Fibroblast of lung (primary cell): ENCODE results near the gene ELMOD3. TPM values are rescaled to one million over a fixed set of nuclear protein-coding genes. Genes with fewer than 3 reads are reported as not detected.

Experiments
- DNase-seq, 2 donors: peaks; one replicate each; pipeline versions ENCODE4 v3.0.0 to v3.0.0-alpha.2; 2010; ENCODE audit warnings: low read depth in 2 of 2
- H2AFZ ChIP-seq: 2 replicates; pipeline ENCODE4 v1.5.1; 2012; ENCODE audit warnings: low read length, control low read depth, inconsistent platforms
- H3K27ac ChIP-seq: 2 replicates; pipeline ENCODE4 v1.5.1; 2011; ENCODE audit warnings: low read length, control low read depth; ENCODE audit not compliant: insufficient read depth
- H3K27me3 ChIP-seq: 2 replicates; pipeline ENCODE4 v1.5.1; 2011; ENCODE audit warnings: mild to moderate bottlenecking, low read length; ENCODE audit not compliant: control insufficient read depth, insufficient read depth
- H3K36me3 ChIP-seq: 2 replicates; pipeline ENCODE4 v1.5.1; 2011; ENCODE audit warnings: low read length; ENCODE audit not compliant: control insufficient read depth, insufficient read depth
- H3K4me1 ChIP-seq: 2 replicates; pipeline ENCODE4 v1.5.1; 2011; ENCODE audit warnings: low read length; ENCODE audit not compliant: control insufficient read depth, insufficient read depth; ENCODE audit errors: extremely low read depth
- H3K4me2 ChIP-seq: 2 replicates; pipeline ENCODE4 v1.5.1; 2011; ENCODE audit warnings: low read length, control low read depth; ENCODE audit not compliant: insufficient read depth; ENCODE audit errors: extremely low read depth
- H3K4me3 ChIP-seq, 4 experiments: fragments of 200-600 bp in 1 of 4; sonication (generic) in 1 of 4; replicated peaks in 1 of 4; 2 replicates each; pipeline ENCODE4 v1.5.1; 2011 to 2016; ENCODE audit warnings: low read length in 4 of 4, low read depth in 3 of 4, mild to moderate bottlenecking in 3 of 4, control low read depth in 2 of 4, inconsistent platforms in 1 of 4, mixed read lengths in 1 of 4; ENCODE audit not compliant: insufficient read depth in 1 of 4; ENCODE audit errors: control extremely low read depth in 1 of 4
- H3K79me2 ChIP-seq: 2 replicates; pipeline ENCODE4 v1.5.1; 2012; ENCODE audit warnings: mild to moderate bottlenecking, low read length, inconsistent platforms; ENCODE audit not compliant: control insufficient read depth, insufficient read depth
- H3K9ac ChIP-seq: 2 replicates; pipeline ENCODE4 v1.5.1; 2011; ENCODE audit warnings: mild to moderate bottlenecking, low read length, control low read depth; ENCODE audit not compliant: insufficient read depth
- H3K9me3 ChIP-seq: 2 replicates; pipeline ENCODE4 v1.5.1; 2012; ENCODE audit warnings: low read depth, low read length; ENCODE audit not compliant: control insufficient read depth, insufficient read depth
- H4K20me1 ChIP-seq: 2 replicates; pipeline ENCODE4 v1.5.1; 2011; ENCODE audit warnings: low read length; ENCODE audit not compliant: control insufficient read depth, insufficient read depth; ENCODE audit errors: extremely low read depth
- EZH2 ChIP-seq: IDR thresholded peaks from 2 replicates; pipeline ENCODE4 v1.5.1; 2012; ENCODE audit warnings: low read length, control low read depth, mild to moderate bottlenecking; ENCODE audit errors: missing control alignments
- polyA plus RNA-seq, 2 donors: library from polyadenylated mRNA; depleted of rRNA in 1 of 2; stranded (reverse) in 1 of 2; unstranded in 1 of 2; fragments of >200 nt; gene quantifications; 2 replicates each; pipeline ENCODE4 v1.2.1, GENCODE V29; 2011 to 2012; ENCODE audit warnings: missing spikeins in 1 of 2
- total RNA-seq: library from RNA; depleted of rRNA; stranded (reverse); fragments of >200 nt; gene quantifications from 2 replicates; pipeline ENCODE4 v1.2.1, GENCODE V29; 2014
- TF ChIP-seq, protein P1 (sequence below), 2 donors: IDR thresholded peaks in 1 of 2; conservative IDR thresholded peaks in 1 of 2; 1 replicate in 1 of 2; 2 replicates in 1 of 2; pipeline ENCODE4 v1.5.1; 2011 to 2012; ENCODE audit warnings: low read length in 2 of 2, control low read depth in 1 of 2, inconsistent platforms in 1 of 2, low read depth in 1 of 2, mild to moderate bottlenecking in 1 of 2

The ELMOD3 gene
- total and polyA plus RNA-seq, 2 donors (not counting 1 experiment from before 2014, with no cell fraction given) = 13.0 to 27.9 TPM

DNA sequence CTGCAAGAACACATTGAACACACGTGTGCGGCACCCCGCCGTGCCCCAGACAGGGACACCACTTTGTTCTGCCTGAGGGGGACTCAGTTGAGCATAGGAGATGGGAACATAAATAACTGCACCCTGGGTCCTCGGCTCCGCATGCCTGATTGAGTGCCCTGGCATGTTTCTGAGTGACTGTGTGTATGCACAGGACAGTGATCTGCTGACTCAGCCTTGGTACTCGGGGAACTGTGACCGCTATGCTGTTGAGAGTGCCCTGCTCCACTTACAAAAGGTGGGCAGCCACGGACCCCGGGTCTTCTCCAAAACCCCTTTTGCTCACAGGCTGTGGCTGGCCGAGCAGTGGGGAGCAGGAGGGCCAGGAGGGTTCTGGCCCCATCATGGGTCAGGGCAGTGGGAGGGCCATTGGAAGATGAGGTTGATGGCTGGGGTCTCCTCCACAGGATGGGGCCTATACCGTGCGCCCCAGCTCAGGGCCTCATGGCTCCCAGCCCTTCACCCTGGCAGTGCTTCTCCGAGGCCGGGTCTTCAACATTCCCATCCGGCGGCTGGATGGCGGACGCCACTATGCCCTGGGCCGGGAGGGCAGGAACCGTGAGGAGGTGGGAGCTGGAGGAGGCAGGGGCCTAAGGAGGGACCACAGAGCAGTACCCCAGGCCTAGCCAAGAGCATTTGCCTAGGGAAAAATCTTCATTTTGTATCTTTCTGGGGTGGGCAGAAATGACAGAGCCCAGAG is 80.8 kb downstream of the ELMOD3 start:
- H2AFZ ChIP-seq = no peak overlapping the region
- H3K4me1 ChIP-seq = peaks cover 30% of the 10 kb centered on the region
- H4K20me1 ChIP-seq = no peaks in the 10 kb centered on the region
- no peak overlapping the region for H3K27ac ChIP-seq
- no peaks in the 10 kb centered on the region for H3K27me3 ChIP-seq
- TF ChIP-seq, protein P1, sequence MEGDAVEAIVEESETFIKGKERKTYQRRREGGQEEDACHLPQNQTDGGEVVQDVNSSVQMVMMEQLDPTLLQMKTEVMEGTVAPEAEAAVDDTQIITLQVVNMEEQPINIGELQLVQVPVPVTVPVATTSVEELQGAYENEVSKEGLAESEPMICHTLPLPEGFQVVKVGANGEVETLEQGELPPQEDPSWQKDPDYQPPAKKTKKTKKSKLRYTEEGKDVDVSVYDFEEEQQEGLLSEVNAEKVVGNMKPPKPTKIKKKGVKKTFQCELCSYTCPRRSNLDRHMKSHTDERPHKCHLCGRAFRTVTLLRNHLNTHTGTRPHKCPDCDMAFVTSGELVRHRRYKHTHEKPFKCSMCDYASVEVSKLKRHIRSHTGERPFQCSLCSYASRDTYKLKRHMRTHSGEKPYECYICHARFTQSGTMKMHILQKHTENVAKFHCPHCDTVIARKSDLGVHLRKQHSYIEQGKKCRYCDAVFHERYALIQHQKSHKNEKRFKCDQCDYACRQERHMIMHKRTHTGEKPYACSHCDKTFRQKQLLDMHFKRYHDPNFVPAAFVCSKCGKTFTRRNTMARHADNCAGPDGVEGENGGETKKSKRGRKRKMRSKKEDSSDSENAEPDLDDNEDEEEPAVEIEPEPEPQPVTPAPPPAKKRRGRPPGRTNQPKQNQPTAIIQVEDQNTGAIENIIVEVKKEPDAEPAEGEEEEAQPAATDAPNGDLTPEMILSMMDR (conservative IDR thresholded peaks at IDR 0.05 in 1 of 2, IDR thresholded peaks at IDR 0.05 in 1 of 2; ENCODE audit: low read depth in 1 of 2, low read length in 2 of 2) = no peak
- TF ChIP-seq EZH2 = no peak
- no peak overlapping the region for H3K9ac ChIP-seq
- no peaks in the 10 kb centered on the region for H3K9me3 ChIP-seq
- no peak for DNase-seq
- H3K4me3 ChIP-seq = no peak overlapping the region
- no peaks in the 10 kb centered on the region for H3K79me2 ChIP-seq
- no peak overlapping the region for H3K4me2 ChIP-seq
- no peaks in the 10 kb centered on the region for H3K36me3 ChIP-seq

DNA sequence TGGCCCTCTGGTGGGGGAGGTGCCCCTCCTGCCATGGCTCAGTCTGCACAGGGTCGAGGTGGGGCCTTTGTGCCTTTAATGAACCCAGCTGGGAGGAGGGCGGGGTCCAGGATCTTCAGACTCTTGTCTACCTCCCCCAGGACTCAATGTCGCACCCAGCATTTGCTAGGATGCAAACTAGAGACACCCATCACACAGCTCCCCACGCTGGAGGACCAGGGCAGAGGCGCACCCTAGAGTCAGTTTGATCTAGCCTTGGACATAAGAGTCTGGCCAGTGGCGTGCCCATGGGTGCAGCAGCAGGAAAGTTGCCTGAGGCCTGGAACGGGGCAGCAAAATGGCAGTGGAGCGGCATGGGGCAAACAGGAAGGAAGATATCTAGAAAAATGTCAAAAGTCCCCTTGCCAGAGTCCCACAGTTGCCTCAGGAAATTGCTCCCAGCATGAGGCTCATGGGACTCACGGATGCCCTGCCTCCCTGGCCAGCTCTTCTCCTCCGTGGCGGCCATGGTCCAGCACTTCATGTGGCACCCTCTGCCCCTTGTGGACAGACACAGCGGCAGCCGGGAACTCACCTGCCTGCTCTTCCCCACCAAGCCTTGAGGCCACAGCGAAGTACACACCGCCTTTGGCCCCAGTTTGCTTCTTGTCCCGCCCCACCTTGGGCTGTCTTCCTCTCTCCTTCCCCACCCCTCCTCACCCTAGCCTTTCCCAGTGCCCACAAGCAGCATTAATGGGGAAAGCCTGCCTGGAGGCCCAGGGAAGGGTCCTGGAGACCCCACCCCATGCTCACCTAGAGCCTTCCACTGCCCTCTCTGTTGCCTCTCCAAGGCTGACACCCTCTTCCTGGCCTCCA is 81.6 kb downstream of the ELMOD3 start:
- H3K9ac ChIP-seq = no peak overlapping the region
- peaks cover 30% of the 10 kb centered on the region for H3K4me1 ChIP-seq
- no peak overlapping the region for H3K27ac ChIP-seq

More for the DNA sequence above, 81.6 kb downstream of the ELMOD3 start:
- Histone ChIP-seq H3K4me3 (no peak overlapping the region), H3K27me3 (no peaks in the 10 kb centered on the region), H2AFZ (no peak overlapping the region), H3K9me3 (no peaks in the 10 kb centered on the region), H3K79me2 (no peaks in the 10 kb centered on the region), H3K36me3 (no peaks in the 10 kb centered on the region), H3K4me2 (no peak overlapping the region), H4K20me1 (no peaks in the 10 kb centered on the region)
- no peak for TF ChIP-seq EZH2
- TF ChIP-seq, protein P1 (conservative IDR thresholded peaks at IDR 0.05 in 1 of 2, IDR thresholded peaks at IDR 0.05 in 1 of 2; ENCODE audit: low read depth in 1 of 2, low read length in 2 of 2) = no peak
- no peak for DNase-seq
